HG03565 (cell line): ENCODE measurements around the gene DRG2.

ENCODE experiments used
- ATAC-seq: cut with Tn5 transposase; IDR thresholded peaks from one replicate; pipeline ENCODE4 v1.9.1; 2021; ENCODE audit warnings: mild to moderate bottlenecking, moderate library complexity; ENCODE audit not compliant: unreplicated experiment

The DRG2 gene

GRCh38 chr17:18140648-18141047 is 52.9 kb downstream of the DRG2 start:
- no peak for ATAC-seq

GRCh38 chr17:18141210-18141803 is 53.6 kb downstream of the DRG2 start:
- ATAC-seq: no peak

- no peak for ATAC-seq
Measured at GRCh38 chr17:18142417-18142816, 54.7 kb downstream of the DRG2 start.

- no peak for ATAC-seq
Measured at GRCh38 chr17:18143044-18143936, 55.5 kb downstream of the DRG2 start.

- no peak for ATAC-seq
Measured at GRCh38 chr17:18144261-18144660, 56.5 kb downstream of the DRG2 start.

GRCh38 chr17:18144855-18145254 is 57.1 kb downstream of the DRG2 start:
- ATAC-seq: no peak

GRCh38 chr17:18145811-18146210 is 58.1 kb downstream of the DRG2 start:
- ATAC-seq: no peak

- ATAC-seq: no peak
Measured at GRCh38 chr17:18146259-18146658, 58.5 kb downstream of the DRG2 start.

GRCh38 chr17:18146980-18147379 is 59.2 kb downstream of the DRG2 start:
- no peak for ATAC-seq

GRCh38 chr17:18148586-18148985 is 60.8 kb downstream of the DRG2 start:
- ATAC-seq: no peak

- ATAC-seq: no peak
Measured at GRCh38 chr17:18151290-18151689, 63.5 kb downstream of the DRG2 start.

- no peak for ATAC-seq
Measured at GRCh38 chr17:18155179-18155578, 67.4 kb downstream of the DRG2 start.

GRCh38 chr17:18156171-18156975 is 68.6 kb downstream of the DRG2 start:
- no peak for ATAC-seq

- no peak for ATAC-seq
Measured at GRCh38 chr17:18156976-18157280, 69.2 kb downstream of the DRG2 start.
